Medulla oblongata (tissue), 1 donor: ENCODE data around the gene TLCD1.
A peak's percentile ranks its signal among the peaks of the same experiment; 100 is the strongest.
"Not testable (repeated sequence)": the region's sequence is repeated elsewhere in the genome, so short reads cannot be mapped to it uniquely, and the experiment has no call there.

Experiments
- DNase-seq: peaks from one replicate; pipeline ENCODE4 v3.0.0-alpha.2; 2015; ENCODE audit errors: extremely low spot score

Gene TLCD1

GRCh38 chr17:28729950-28730330 lies 3.9 kb upstream of the TLCD1 start:
- DNase-seq = no peak

DNA sequence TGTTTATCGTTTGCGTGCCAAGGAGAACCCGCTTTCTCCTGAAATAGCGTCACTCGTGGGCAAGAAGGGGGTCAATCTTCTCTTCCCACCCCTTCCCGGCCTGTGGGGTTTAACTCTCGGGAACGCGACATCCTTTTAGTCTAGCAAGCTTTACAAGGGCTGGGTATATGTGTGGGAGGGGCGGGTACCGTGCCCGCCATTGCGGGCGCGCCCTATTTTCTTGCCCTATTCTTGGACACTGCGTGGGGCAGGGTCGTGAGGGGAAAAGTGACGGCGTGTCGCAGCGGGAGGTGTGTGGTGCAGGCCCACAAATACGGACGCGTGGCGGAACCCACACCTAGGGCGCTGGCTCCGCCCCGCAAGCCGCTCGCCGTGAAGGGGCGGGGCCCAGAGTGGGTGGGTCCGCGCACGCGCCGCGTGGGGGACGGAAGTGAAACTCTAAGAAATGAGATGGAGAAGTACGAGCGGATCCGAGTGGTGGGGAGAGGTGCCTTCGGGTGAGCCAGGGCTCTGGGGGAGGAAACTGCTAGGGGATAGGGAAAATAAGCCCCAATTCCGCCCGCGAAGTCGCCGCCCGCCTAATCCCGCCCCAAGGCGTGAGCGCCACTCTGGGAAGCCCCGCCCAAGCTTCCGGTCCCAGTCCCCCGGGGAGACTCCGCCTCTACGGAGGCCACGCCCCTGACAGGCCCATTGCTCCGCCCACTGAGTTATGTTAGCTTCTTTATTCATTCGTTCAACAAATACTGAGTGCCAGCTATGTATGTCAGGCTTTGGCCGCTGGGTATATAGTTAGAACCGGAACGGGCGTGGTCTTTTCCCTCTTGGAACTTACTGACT lies 2.5 kb upstream of the TLCD1 start, which contains the start of gene NEK8:
NEK8 (plus strand) TSS at position 425 of the 837 bp plus-strand sequence; CDS start at position 451, 26 bp downstream.
- DNase-seq = peak; percentile 95

- DNase-seq = peak; percentile 97
Observed at GRCh38 chr17:28726627-28727491, 826 bp upstream of the TLCD1 start.

DNA sequence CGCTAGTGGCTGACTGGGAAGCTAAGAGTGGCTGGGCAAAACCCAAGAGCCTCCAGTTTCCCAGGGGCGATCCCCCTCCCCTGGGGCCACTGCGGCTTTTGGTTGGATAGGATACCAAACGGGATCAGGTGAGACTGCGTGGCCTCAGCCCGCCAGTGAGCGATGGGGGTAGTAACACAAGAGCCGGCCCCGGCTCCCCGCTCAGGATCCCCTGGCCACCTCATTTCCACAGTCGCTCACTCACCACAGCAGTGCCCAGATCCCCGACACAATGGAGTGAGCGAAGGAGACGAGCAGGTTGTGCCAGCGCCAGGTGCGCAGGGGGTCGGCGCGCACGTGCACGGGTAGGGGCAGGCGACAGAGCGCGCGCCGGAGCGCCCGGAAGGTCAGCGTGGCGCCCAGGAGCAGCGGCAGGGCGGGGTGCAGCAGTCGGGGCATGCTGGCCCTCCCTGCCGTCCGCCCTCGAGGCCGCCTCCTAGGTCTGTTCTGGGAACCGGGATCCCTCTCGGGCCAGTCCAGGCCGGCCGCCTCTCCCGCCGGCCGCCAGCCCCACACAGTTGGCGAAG lies 290 bp downstream of the TLCD1 start:
- DNase-seq = no peak

DNA sequence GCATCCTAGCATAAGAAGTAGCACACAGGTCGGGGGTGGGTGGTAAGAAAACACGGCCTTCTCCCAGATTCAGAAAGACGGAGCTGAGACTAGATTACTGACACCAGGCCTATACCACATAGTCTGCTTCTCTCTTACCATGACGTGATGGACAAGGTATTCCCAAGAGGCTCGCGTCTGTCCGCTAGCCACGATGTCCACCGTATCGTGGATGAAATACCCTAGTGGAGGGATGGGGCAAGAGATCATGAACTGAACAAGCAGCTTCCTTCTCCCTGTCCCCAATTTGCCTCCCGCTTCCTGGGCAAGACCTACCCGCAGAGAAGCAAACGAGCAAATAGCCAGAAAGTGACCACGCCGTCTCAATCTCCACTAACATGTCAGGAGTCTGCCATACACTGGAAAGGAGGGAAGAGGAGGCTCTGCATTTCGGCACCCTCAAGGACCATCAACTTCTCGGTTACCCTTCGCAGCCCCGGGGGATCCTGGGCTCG lies 820 bp downstream of the TLCD1 start:
- no peak for DNase-seq

GRCh38 chr17:28724500-28725165 lies 1.4 kb downstream of the TLCD1 start:
- DNase-seq = no peak

GRCh38 chr17:28723836-28724499 lies 2.1 kb downstream of the TLCD1 start:
- DNase-seq = not testable (repeated sequence)

DNA sequence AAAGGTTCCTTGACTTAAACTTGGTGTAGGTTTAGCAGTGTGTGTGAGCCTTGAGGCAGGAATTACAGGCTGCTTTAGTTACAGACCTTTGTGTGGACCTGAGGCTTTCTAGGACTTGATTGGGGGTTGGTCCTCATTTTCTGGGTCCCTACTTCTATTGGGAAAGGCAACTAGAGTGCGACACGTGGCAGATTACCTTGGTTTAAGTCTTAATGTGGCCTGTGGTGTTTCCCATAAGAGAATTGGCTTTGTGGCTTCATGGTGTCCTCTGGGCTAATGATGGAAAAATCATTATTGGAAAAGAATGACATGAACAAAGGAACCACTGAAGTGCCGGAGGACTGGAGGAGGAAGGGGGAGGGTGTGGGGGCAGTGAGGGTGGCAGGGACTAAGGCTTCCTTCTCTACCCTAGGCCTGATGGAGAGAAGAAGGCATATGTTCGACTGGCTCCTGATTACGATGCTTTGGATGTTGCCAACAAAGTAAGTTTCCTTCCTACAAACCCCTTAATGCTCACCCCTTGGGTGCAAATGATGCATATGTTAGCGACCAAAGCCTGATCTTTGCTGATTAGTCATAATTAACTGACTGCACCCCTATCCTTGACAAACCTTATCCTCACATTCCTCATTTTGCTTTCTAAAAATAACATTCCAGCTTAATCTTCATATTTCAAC lies 2.7 kb downstream of the TLCD1 start:
- DNase-seq = no peak

GRCh38 chr17:28722417-28723158 lies 3.4 kb downstream of the TLCD1 start:
- no peak for DNase-seq

- DNase-seq = not testable (repeated sequence)
Observed at GRCh38 chr17:28720997-28721329, 5.1 kb downstream of the TLCD1 start.

DNA sequence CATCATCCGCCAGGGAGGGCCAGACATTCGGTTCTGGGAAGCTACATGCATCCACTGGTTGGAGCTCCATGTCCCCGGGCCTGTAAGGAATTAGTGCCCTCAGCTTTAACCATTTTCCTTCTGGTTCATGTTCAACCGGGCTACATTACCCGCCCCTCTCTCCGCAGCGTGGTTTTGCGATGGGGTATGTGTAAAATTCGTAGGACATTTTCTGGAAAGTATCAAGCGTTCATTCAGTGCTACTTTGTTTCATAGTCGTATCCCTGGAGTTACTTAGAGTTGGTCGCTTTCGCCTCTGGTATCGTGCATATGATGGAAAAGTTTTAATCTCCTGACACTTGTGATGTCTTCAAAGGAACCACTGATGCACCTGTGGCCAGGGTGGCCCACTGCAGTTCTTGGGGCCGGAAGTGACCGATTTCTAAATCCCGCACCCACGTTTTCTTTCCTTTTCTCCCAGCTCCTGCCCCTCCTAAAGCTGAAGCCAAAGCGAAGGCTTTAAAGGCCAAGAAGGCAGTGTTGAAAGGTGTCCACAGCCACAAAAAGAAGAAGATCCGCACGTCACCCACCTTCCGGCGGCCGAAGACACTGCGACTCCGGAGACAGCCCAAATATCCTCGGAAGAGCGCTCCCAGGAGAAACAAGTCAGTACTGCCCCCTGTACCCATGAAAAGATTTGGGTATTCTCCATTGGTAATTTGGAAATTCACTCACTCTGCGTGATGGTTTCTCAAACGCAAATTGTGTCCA lies 5.6 kb downstream of the TLCD1 start:
- no peak for DNase-seq

GRCh38 chr17:28719021-28719433 lies 7.0 kb downstream of the TLCD1 start:
- DNase-seq = no peak

- DNase-seq = no peak
Observed at GRCh38 chr17:28718333-28719020, 7.6 kb downstream of the TLCD1 start.

DNA sequence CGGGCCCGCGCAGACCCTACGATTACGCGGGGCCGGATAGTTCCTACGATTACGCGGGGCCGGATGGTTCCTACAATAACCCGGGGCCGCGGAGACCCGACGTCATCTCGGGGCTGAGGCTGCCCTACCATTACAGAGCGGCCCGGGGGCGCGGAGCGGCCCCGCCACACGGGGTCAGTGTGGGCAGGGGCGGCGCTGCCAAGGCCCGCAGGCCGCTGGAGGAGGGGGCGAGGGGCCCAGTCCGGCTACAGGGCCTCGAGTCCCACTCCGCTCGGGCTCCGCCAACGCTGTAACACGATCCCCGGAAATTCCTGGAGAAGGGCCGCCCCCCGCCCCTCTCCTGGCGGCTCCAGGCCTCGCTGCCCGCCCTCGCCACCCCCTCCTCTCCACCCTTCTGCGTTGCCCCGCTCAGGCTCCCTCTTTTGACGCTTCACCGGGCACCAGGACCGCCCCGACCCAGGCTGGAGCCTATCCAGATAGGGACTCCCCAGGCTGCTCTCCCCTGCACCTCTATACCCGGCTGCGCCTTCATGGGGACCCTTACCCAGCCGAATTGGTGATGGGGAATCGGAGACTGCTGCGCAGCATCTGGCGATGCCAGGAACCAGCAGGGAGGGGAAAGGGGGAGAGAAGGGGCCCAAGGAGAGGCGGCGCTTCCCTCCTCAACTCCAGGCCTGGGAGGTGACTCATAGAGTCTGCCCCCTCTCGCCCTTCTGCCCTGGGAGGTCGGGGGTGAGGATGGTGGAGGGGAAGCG lies 8.3 kb downstream of the TLCD1 start, which contains the start of gene RAB34:
RAB34 (minus strand) TSS at position 291 of the 755 bp plus-strand sequence. CDS start 602 bp downstream, outside the sequence.
- peak; percentile 52 for DNase-seq

DNA sequence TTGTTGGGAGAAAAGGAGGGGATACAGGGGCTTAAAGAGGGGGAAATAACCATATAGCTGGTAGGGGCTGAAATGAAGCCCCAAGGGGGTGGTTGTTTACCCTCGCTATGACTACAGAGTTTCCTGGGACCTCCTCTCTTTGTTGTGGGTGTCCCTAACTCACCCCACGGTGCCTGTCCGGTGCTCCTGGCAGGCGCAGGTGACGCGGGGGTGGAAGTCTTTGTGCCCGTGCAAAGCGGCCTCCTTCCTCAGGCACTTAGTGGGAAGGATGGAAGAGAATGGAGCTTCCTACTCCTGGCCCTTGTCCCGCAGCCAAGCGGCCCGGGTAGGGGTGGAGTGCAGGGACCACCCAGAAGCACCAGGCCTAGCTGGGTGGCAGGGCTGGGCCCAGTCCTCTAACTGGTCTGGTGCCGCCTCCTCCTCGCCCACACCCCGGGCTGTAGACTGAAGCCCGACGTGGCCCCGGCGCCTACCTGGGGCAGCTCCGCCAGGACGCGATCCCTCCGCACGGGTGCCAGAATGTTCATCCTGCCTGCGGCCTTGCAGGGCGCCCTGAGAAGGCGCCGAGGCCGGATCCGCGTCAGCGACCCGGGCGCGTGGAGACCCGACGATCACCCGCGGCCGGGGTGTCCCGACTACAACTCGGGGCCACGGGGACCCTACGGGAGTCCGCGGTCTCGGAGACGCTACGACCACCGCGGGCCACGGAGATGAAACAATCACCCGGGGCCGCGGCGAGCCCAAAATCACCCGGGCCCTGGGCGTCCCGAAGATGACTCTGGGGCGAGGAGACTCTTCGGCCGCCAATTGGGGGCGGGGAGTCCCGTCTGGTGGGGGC lies 9.1 kb downstream of the TLCD1 start:
- DNase-seq = no peak

DNA sequence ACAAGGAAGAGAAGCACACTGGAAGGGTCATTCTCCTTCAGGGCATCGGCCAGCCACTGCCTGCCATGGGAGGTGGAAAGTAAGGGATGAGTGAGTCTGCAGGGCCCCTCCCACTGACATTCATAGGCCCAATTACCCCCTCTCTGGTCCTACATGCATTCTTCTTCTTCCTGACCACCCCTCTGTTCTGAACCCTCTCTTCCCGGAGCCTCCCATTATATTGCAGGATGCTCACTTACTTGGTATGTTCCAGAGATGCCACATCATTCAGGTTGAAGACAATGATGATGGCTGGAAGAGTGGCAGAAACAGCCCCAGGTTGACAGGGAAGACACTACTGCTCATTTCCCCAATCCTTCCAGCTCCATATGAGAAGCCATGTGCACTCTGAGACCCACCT lies 10.8 kb downstream of the TLCD1 start:
- no peak for DNase-seq

- DNase-seq = no peak
Observed at GRCh38 chr17:28714281-28714680, 11.8 kb downstream of the TLCD1 start.
